ENCODE measurements around the gene MAPK9. TPM values are rescaled to one million over a fixed set of nuclear protein-coding genes. Genes with fewer than 3 reads are reported as not detected.

The MAPK9 gene
- total RNA-seq, 1 donor from 2014 or later, result 12.9 TPM

GRCh38 chr5:180241600-180241999 lies 50.3 kb downstream of the MAPK9 start:
- Histone ChIP-seq H3K4me1 (no peaks in the 10 kb centered on the region), H3K4me3 (no peak overlapping the region), H3K36me3 (peaks cover 85 to 98% of the 10 kb centered on the region in 2 donors), H3K27me3 (no peaks in the 10 kb centered on the region), H3K9me3 (peaks cover 17 to 83% of the 10 kb centered on the region in 2 donors), H3K27ac (no peak overlapping the region)
- intact Hi-C loops (cut with DNase I), result no loop called here
- no peak for DNase-seq (ENCODE audit: low spot score in 2 of 2)
- TF ChIP-seq, protein P1, sequence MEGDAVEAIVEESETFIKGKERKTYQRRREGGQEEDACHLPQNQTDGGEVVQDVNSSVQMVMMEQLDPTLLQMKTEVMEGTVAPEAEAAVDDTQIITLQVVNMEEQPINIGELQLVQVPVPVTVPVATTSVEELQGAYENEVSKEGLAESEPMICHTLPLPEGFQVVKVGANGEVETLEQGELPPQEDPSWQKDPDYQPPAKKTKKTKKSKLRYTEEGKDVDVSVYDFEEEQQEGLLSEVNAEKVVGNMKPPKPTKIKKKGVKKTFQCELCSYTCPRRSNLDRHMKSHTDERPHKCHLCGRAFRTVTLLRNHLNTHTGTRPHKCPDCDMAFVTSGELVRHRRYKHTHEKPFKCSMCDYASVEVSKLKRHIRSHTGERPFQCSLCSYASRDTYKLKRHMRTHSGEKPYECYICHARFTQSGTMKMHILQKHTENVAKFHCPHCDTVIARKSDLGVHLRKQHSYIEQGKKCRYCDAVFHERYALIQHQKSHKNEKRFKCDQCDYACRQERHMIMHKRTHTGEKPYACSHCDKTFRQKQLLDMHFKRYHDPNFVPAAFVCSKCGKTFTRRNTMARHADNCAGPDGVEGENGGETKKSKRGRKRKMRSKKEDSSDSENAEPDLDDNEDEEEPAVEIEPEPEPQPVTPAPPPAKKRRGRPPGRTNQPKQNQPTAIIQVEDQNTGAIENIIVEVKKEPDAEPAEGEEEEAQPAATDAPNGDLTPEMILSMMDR (IDR thresholded peaks at IDR 0.05), result no peak

- Histone ChIP-seq H3K9me3 (peaks cover 14 to 83% of the 10 kb centered on the region in 2 donors), H3K36me3 (peaks cover 94 to 100% of the 10 kb centered on the region in 2 donors), H3K4me1 (no peaks in the 10 kb centered on the region), H3K4me3 (no peak overlapping the region), H3K27ac (no peak overlapping the region), H3K27me3 (no peaks in the 10 kb centered on the region)
- TF ChIP-seq, protein P1 (IDR thresholded peaks at IDR 0.05), result no peak
- no peak for DNase-seq (ENCODE audit: low spot score in 2 of 2)
- intact Hi-C loops (cut with DNase I), result no loop called here
These were observed 53.3 kb downstream of the MAPK9 start for GRCh38 chr5:180238631-180239030.

GRCh38 chr5:180235846-180236245 lies 56.0 kb downstream of the MAPK9 start:
- Histone ChIP-seq H3K27ac (no peak overlapping the region), H3K9me3 (peaks cover 23 to 81% of the 10 kb centered on the region in 2 donors), H3K27me3 (no peaks in the 10 kb centered on the region), H3K36me3 (peaks cover 79 to 91% of the 10 kb centered on the region in 2 donors), H3K4me3 (no peak overlapping the region), H3K4me1 (no peaks in the 10 kb centered on the region)
- no peak for DNase-seq (ENCODE audit: low spot score in 2 of 2)
- intact Hi-C loops (cut with DNase I), result no loop called here
- TF ChIP-seq, protein P1 (IDR thresholded peaks at IDR 0.05), result no peak

- TF ChIP-seq, protein P1 (IDR thresholded peaks at IDR 0.05), result no peak
- Histone ChIP-seq H3K27ac (no peak overlapping the region), H3K27me3 (no peaks in the 10 kb centered on the region), H3K4me1 (no peaks in the 10 kb centered on the region), H3K36me3 (peaks cover 72 to 89% of the 10 kb centered on the region in 2 donors), H3K4me3 (no peak overlapping the region), H3K9me3 (peaks cover 27 to 81% of the 10 kb centered on the region in 2 donors)
- intact Hi-C loops (cut with DNase I), result no loop called here
- DNase-seq (ENCODE audit: low spot score in 2 of 2), result no peak
These were observed 56.8 kb downstream of the MAPK9 start for GRCh38 chr5:180235077-180235476.

DNA sequence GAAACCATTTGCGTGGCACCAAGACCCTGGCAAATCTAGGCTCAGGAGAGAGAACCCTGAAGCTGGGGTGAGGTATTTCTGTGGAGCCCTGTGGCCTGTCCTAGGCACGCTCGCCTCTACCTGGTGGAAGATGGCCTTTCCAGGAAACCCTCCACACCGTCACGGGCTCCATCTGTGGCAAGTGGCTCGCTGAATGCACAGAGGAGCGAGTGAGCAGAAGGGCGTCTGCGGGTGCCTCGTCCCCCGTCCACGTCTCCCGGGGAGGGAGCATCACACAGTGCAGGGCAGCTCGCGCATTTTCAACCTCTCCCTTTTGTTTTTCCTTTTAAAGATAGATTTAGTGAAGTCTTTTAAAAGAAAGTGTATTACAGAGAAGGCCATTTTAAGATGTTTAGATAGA lies 57.6 kb downstream of the MAPK9 start:
- H3K36me3 ChIP-seq, result peaks cover 65 to 84% of the 10 kb centered on the region in 2 donors
- peaks cover 27 to 88% of the 10 kb centered on the region in 2 donors for H3K9me3 ChIP-seq
- H3K27me3 ChIP-seq, result no peaks in the 10 kb centered on the region
- TF ChIP-seq, protein P1 (IDR thresholded peaks at IDR 0.05), result no peak
- no peak overlapping the region for H3K4me3 ChIP-seq
- intact Hi-C loops (cut with DNase I), result no loop called here
- no peak for DNase-seq (ENCODE audit: low spot score in 2 of 2)
- H3K4me1 ChIP-seq, result no peaks in the 10 kb centered on the region
- no peak overlapping the region for H3K27ac ChIP-seq

- TF ChIP-seq, protein P1 (IDR thresholded peaks at IDR 0.05), result no peak
- no peak for DNase-seq (ENCODE audit: low spot score in 2 of 2)
- H3K4me3 ChIP-seq, result no peak overlapping the region
- peaks cover 27 to 94% of the 10 kb centered on the region in 2 donors for H3K9me3 ChIP-seq
- H3K27me3 ChIP-seq, result no peaks in the 10 kb centered on the region
- intact Hi-C loops (cut with DNase I), result no loop called here
- H3K4me1 ChIP-seq, result no peaks in the 10 kb centered on the region
- H3K36me3 ChIP-seq, result peaks cover 60 to 84% of the 10 kb centered on the region in 2 donors
- no peak overlapping the region for H3K27ac ChIP-seq
These were observed 58.2 kb downstream of the MAPK9 start for GRCh38 chr5:180233729-180234128.
